Stomach smooth muscle (tissue), 2 donors: ENCODE results near the gene MICAL1.
A peak's percentile ranks its signal among the peaks of the same experiment; 100 is the strongest.

Source experiments
- H3K27ac ChIP-seq: one replicate; pipeline ENCODE4 v1.7.0; 2013; ENCODE audit warnings: mild to moderate bottlenecking, low read length, inconsistent platforms
- H3K27me3 ChIP-seq, 2 donors: one replicate each; pipeline ENCODE4 v1.7.0; 2013; ENCODE audit warnings: low read length in 2 of 2; ENCODE audit not compliant: insufficient read depth in 2 of 2, control insufficient read depth in 1 of 2
- H3K36me3 ChIP-seq, 2 donors: one replicate each; pipeline ENCODE4 v1.7.0; 2013; ENCODE audit warnings: low read length in 2 of 2; ENCODE audit not compliant: control insufficient read depth in 2 of 2, insufficient read depth in 2 of 2
- H3K4me1 ChIP-seq: one replicate; pipeline ENCODE4 v1.7.0; 2013; ENCODE audit warnings: low read length; ENCODE audit not compliant: control insufficient read depth, insufficient read depth
- H3K4me3 ChIP-seq, 2 donors: one replicate each; pipeline ENCODE4 v1.7.0; 2013; ENCODE audit warnings: low read length in 2 of 2
- H3K9ac ChIP-seq, 2 donors: one replicate each; pipeline ENCODE4 v1.7.0; 2013; ENCODE audit warnings: low read length in 2 of 2, mild to moderate bottlenecking in 1 of 2
- H3K9me3 ChIP-seq, 2 donors: one replicate each; pipeline ENCODE4 v1.7.0; 2013; ENCODE audit warnings: low read length in 2 of 2; ENCODE audit not compliant: control insufficient read depth in 2 of 2
- donor health status: healthy.
- donor health status: Pancreatic carcinoma.

Gene MICAL1

GRCh38 chr6:109455437-109456110, at the start of gene MICAL1:
MICAL1 (minus strand) TSS chr6:109455772; CDS start chr6:109454196, 1,576 bp downstream.
- H3K4me1 ChIP-seq, result peaks cover 17% of the 10 kb centered on the region
- H3K9ac ChIP-seq, result peak within 1 kb of the TSS; percentile 27 to 51
- H3K4me3 ChIP-seq, result peak within 1 kb of the TSS; percentile 73 to 83
- no peaks in the 10 kb centered on the region for H3K9me3 ChIP-seq
- no peak within 1 kb of the TSS for H3K27ac ChIP-seq
- H3K36me3 ChIP-seq, result no peaks in the 10 kb centered on the region
- peaks cover 2 to 18% of the 10 kb centered on the region in 2 donors for H3K27me3 ChIP-seq

- Histone ChIP-seq H3K9ac (no peak overlapping the region), H3K27ac (no peak overlapping the region), H3K4me1 (no peaks in the 10 kb centered on the region), H3K36me3 (no peaks in the 10 kb centered on the region), H3K4me3 (no peak overlapping the region), H3K27me3 (peaks cover 0 to 2% of the 10 kb centered on the region in 2 donors), H3K9me3 (no peaks in the 10 kb centered on the region)
These were observed 48.0 kb upstream of the MICAL1 start for GRCh38 chr6:109503327-109504224.

GRCh38 chr6:109498936-109499335, 43.4 kb upstream of the MICAL1 start:
- no peaks in the 10 kb centered on the region for H3K9me3 ChIP-seq
- H3K27ac ChIP-seq, result no peak overlapping the region
- H3K27me3 ChIP-seq, result peaks cover 0 to 2% of the 10 kb centered on the region in 2 donors
- no peak overlapping the region for H3K9ac ChIP-seq
- no peaks in the 10 kb centered on the region for H3K4me1 ChIP-seq
- H3K4me3 ChIP-seq, result no peak overlapping the region
- H3K36me3 ChIP-seq, result no peaks in the 10 kb centered on the region

GRCh38 chr6:109498052-109498451, 42.5 kb upstream of the MICAL1 start:
- no peaks in the 10 kb centered on the region for H3K4me1 ChIP-seq

GRCh38 chr6:109496036-109496772, 40.6 kb upstream of the MICAL1 start:
- Histone ChIP-seq H3K4me3 (no peak overlapping the region), H3K27ac (no peak overlapping the region), H3K9ac (no peak overlapping the region), H3K36me3 (no peaks in the 10 kb centered on the region), H3K4me1 (no peaks in the 10 kb centered on the region), H3K9me3 (no peaks in the 10 kb centered on the region), H3K27me3 (no peaks in the 10 kb centered on the region)

More at GRCh38 chr6:109498052-109498451, 42.5 kb upstream of the MICAL1 start:
- Histone ChIP-seq H3K4me3 (no peak overlapping the region), H3K9ac (no peak overlapping the region), H3K36me3 (no peaks in the 10 kb centered on the region), H3K27me3 (no peaks in the 10 kb centered on the region), H3K9me3 (no peaks in the 10 kb centered on the region), H3K27ac (no peak overlapping the region)

GRCh38 chr6:109493865-109494264, 38.3 kb upstream of the MICAL1 start:
- Histone ChIP-seq H3K4me1 (no peaks in the 10 kb centered on the region), H3K4me3 (no peak overlapping the region), H3K9ac (no peak overlapping the region), H3K9me3 (no peaks in the 10 kb centered on the region), H3K27me3 (no peaks in the 10 kb centered on the region), H3K36me3 (no peaks in the 10 kb centered on the region), H3K27ac (no peak overlapping the region)

- no peaks in the 10 kb centered on the region for H3K36me3 ChIP-seq
- no peak overlapping the region for H3K9ac ChIP-seq
- no peaks in the 10 kb centered on the region for H3K4me1 ChIP-seq
- no peak overlapping the region for H3K4me3 ChIP-seq
- H3K27ac ChIP-seq, result no peak overlapping the region
- no peaks in the 10 kb centered on the region for H3K27me3 ChIP-seq
- no peaks in the 10 kb centered on the region for H3K9me3 ChIP-seq
These were observed 35.8 kb upstream of the MICAL1 start for GRCh38 chr6:109491207-109491938.

GRCh38 chr6:109490713-109491112, 35.1 kb upstream of the MICAL1 start:
- Histone ChIP-seq H3K4me3 (no peak overlapping the region), H3K27ac (no peak overlapping the region), H3K9me3 (no peaks in the 10 kb centered on the region), H3K9ac (no peak overlapping the region), H3K4me1 (no peaks in the 10 kb centered on the region), H3K36me3 (no peaks in the 10 kb centered on the region), H3K27me3 (no peaks in the 10 kb centered on the region)

GRCh38 chr6:109488001-109488400, 32.4 kb upstream of the MICAL1 start:
- no peak overlapping the region for H3K9ac ChIP-seq
- no peaks in the 10 kb centered on the region for H3K27me3 ChIP-seq
- H3K4me1 ChIP-seq, result no peaks in the 10 kb centered on the region
- H3K27ac ChIP-seq, result no peak overlapping the region
- no peaks in the 10 kb centered on the region for H3K36me3 ChIP-seq
- no peak overlapping the region for H3K4me3 ChIP-seq
- H3K9me3 ChIP-seq, result no peaks in the 10 kb centered on the region

- H3K36me3 ChIP-seq, result no peaks in the 10 kb centered on the region
- H3K27me3 ChIP-seq, result no peaks in the 10 kb centered on the region
- no peaks in the 10 kb centered on the region for H3K9me3 ChIP-seq
- no peak overlapping the region for H3K4me3 ChIP-seq
- H3K27ac ChIP-seq, result no peak overlapping the region
- H3K9ac ChIP-seq, result no peak overlapping the region
- H3K4me1 ChIP-seq, result peaks cover 12% of the 10 kb centered on the region
These were observed 30.5 kb upstream of the MICAL1 start for GRCh38 chr6:109486068-109486467.
